GM12801 (cell line): ENCODE results near the gene POU4F2.

ENCODE experiments used
- TF ChIP-seq, protein P1 (sequence below): IDR thresholded peaks from one replicate; pipeline ENCODE4 v1.5.1; 2011; ENCODE audit warnings: control low read depth; ENCODE audit not compliant: insufficient read length; ENCODE audit errors: extremely low read depth

POU4F2 gene, protein sequence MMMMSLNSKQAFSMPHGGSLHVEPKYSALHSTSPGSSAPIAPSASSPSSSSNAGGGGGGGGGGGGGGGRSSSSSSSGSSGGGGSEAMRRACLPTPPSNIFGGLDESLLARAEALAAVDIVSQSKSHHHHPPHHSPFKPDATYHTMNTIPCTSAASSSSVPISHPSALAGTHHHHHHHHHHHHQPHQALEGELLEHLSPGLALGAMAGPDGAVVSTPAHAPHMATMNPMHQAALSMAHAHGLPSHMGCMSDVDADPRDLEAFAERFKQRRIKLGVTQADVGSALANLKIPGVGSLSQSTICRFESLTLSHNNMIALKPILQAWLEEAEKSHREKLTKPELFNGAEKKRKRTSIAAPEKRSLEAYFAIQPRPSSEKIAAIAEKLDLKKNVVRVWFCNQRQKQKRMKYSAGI

DNA sequence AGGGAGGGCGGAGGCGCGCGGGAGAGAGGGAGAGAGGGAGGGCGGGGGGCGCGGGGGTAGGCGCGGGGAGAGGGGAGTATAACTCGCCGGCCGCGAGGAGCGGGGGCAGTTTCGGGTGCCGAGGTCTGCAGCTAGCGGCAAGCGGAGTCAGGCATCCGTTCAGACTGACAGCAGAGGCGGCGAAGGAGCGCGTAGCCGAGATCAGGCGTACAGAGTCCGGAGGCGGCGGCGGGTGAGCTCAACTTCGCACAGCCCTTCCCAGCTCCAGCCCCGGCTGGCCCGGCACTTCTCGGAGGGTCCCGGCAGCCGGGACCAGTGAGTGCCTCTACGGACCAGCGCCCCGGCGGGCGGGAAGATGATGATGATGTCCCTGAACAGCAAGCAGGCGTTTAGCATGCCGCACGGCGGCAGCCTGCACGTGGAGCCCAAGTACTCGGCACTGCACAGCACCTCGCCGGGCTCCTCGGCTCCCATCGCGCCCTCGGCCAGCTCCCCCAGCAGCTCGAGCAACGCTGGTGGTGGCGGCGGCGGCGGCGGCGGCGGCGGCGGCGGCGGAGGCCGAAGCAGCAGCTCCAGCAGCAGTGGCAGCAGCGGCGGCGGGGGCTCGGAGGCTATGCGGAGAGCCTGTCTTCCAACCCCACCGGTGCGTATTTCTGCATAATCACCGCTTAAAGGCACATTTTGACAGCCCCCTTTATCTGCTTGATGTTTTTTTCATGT lies at the start of gene POU4F2:
POU4F2 (plus strand) TSS at position 108 of the 720 bp plus-strand sequence; CDS start at position 356, 248 bp downstream.
- TF ChIP-seq, protein P1, sequence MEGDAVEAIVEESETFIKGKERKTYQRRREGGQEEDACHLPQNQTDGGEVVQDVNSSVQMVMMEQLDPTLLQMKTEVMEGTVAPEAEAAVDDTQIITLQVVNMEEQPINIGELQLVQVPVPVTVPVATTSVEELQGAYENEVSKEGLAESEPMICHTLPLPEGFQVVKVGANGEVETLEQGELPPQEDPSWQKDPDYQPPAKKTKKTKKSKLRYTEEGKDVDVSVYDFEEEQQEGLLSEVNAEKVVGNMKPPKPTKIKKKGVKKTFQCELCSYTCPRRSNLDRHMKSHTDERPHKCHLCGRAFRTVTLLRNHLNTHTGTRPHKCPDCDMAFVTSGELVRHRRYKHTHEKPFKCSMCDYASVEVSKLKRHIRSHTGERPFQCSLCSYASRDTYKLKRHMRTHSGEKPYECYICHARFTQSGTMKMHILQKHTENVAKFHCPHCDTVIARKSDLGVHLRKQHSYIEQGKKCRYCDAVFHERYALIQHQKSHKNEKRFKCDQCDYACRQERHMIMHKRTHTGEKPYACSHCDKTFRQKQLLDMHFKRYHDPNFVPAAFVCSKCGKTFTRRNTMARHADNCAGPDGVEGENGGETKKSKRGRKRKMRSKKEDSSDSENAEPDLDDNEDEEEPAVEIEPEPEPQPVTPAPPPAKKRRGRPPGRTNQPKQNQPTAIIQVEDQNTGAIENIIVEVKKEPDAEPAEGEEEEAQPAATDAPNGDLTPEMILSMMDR: no peak

DNA sequence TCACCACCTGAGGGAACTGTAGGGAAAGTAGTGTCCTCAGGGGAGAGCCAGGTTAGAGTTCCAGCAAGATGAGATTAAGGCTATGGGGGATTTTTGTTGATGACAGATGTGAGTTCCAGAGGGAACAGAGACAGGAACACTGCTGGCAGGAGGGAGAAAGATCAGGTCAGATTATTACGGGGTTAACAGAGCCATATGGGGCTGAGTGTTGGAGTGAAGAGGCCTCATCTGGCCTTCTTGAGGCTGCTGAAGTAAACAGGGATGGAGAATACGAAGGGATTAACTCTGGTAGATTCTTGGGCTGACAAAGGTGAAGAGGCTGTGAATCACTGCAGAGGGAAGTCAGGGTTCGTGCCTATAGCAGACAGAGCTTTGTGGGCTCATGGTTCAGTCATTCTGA lies 47.9 kb upstream of the POU4F2 start:
- TF ChIP-seq, protein P1: no peak

DNA sequence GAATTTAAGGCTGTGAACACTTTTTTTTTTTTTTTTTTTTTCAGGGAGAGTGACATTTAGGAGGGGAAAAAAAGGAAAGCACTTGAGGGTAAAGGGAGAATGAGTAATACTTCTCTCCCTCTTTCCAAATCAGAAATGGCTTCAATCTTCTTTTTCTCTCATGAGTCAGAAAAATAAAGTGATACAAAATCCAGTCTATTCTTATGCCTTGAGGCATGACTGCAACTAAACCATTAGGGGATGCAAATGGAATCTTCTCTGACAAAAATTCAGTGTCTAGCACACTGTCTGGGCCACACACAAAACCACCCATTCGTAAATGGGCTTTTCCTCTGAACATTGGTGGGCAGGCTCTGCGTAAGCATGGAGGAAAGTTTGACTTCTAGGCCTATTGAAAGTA lies 46.7 kb upstream of the POU4F2 start:
- TF ChIP-seq, protein P1: no peak

DNA sequence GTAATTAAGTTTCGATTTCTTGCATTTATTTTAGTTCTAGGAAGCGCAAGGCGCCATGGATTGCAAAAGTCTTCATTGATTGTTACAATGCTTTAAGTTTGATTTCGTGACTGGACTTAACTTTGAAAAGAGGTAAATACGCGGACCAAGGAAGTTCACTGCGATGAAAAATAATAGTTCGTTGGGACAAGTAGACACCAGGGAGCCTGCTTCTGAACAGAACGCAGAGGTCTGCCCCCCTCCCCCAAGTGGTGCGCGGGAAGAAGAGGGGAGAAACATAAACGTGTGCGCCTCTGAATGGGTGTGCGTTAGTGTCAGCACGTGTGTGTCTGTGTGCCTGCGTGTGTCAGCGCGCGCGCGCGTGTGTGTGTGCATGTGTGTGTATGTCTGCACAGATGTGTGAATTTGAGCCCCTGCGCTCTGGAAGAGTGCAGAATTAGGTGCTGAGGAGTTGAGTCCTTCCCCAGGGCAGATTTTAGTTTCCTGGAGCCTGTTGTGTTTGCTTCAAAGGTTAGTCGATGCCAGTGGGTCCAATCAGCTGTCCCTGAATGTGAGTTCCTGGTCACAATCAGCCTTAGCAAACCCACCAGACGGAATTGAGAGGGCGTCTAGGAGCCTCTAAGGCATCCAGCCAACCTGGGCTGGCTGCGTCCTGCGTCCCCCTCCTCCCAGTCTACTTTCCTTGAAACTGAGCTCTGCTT lies 5.8 kb upstream of the POU4F2 start:
- TF ChIP-seq, protein P1: no peak

DNA sequence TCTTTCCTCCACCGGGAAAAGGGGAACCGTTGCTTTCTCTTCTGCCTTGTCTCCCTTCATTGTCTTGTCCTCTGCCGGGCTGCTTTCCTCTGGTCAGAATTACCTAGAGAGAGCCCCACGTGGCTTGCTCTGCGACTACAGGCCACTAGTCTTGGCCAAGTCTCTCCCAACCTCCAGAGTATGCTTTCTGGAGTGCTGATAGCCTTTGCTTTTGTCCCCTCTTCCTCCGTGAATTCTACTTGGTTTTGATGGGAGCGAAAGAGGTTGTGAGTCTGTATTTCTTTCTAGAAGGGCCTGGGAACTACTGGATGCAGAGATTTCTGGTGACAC lies 5.3 kb upstream of the POU4F2 start:
- TF ChIP-seq, protein P1: no peak

DNA sequence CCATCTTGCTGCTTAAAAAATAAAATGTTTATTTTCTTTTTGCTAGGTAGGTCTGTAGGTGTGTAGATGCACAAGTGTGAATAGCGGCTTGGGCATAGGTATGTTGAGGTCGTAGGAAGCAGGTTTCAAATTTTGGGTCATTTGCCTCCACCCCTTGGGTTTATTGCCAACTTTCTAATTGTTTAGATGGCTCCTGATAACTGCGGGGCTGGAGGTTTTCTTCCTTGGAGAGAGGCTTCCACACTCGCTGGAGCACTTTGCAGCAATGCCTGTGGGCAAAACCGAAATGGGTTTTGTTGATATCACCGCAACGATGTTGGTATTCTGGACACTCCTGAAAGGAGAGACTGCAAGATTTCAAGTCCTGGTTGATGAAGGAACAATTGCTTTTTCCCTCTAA lies 3.9 kb upstream of the POU4F2 start:
- TF ChIP-seq, protein P1: no peak

DNA sequence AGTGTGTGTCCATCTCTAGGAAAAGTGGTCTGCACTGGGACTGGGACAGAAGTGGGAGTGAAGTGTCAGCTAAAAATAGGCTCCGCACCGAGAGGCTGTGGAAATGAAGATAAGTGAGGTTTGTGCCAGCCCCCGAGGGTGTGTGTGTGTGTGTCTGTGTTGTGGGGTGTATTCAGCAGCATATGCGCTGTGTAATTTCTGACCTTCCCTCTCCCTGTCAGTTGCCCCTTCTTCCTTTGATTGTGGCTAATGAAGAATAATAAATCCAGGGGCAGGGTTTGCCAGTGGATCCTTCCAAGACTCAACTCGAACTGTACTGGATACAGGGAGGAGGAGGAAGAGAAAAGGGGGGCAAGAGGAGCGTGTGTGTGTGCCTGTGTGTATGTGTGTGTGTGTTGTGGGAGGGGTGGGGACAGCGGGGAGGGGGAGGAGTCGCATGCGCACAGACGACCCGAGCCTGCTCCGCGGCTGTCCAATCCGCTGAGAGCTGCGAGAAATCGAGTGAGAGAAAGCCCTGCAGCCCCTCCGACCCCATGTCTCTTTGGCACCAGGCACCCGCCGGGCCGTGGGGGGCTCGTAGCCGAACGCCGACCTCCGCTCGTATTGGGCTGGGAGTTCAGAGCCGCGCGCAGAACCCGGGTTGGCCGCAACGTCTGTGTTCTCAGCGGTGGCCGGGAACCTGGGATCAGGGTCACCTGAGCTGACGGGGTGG lies 916 bp upstream of the POU4F2 start:
- TF ChIP-seq, protein P1: no peak
